DND-41 (cell line): ENCODE data around the gene CSRNP2.

Source experiments
- EZH2 ChIP-seq: IDR thresholded peaks from 3 replicates; pipeline ENCODE4 v1.6.1; 2012; ENCODE audit warnings: borderline replicate concordance, low read depth, mild to moderate bottlenecking, moderate library complexity, low read length, inconsistent platforms; ENCODE audit not compliant: severe bottlenecking
- TF ChIP-seq, protein P1 (sequence below): IDR thresholded peaks from 2 replicates; pipeline ENCODE4 v1.5.1; 2012; ENCODE audit warnings: borderline replicate concordance, low read length, moderate library complexity, mild to moderate bottlenecking; ENCODE audit not compliant: poor library complexity, severe bottlenecking; ENCODE audit errors: extremely low read depth

DNA sequence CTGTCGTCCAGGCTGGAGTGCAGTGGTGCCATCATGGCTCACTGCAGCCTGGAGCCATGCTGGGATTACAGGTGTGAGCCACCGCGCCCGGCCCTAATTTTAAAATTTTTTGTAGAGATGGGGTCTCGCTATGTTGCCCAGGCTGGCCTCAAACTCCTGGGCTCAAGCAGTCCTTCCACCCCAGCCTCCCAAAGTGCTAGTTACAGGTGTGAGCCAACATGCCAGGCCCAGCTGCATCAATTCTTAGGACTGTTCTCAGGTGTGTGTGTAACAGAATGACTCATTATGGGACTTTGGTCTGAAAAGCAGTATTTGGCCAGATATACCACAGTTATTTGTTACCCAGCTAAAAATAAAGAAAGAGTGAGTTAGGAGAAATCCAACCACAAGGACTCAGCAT is 17.9 kb downstream of the CSRNP2 start:
- TF ChIP-seq, protein P1, sequence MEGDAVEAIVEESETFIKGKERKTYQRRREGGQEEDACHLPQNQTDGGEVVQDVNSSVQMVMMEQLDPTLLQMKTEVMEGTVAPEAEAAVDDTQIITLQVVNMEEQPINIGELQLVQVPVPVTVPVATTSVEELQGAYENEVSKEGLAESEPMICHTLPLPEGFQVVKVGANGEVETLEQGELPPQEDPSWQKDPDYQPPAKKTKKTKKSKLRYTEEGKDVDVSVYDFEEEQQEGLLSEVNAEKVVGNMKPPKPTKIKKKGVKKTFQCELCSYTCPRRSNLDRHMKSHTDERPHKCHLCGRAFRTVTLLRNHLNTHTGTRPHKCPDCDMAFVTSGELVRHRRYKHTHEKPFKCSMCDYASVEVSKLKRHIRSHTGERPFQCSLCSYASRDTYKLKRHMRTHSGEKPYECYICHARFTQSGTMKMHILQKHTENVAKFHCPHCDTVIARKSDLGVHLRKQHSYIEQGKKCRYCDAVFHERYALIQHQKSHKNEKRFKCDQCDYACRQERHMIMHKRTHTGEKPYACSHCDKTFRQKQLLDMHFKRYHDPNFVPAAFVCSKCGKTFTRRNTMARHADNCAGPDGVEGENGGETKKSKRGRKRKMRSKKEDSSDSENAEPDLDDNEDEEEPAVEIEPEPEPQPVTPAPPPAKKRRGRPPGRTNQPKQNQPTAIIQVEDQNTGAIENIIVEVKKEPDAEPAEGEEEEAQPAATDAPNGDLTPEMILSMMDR = no peak
- no peak for TF ChIP-seq EZH2
